ENCODE measurements around the gene CACNA2D1.

GRCh38 chr7:82032901-82033300 lies 410.7 kb downstream of the CACNA2D1 start:
- TF ChIP-seq, protein P1, sequence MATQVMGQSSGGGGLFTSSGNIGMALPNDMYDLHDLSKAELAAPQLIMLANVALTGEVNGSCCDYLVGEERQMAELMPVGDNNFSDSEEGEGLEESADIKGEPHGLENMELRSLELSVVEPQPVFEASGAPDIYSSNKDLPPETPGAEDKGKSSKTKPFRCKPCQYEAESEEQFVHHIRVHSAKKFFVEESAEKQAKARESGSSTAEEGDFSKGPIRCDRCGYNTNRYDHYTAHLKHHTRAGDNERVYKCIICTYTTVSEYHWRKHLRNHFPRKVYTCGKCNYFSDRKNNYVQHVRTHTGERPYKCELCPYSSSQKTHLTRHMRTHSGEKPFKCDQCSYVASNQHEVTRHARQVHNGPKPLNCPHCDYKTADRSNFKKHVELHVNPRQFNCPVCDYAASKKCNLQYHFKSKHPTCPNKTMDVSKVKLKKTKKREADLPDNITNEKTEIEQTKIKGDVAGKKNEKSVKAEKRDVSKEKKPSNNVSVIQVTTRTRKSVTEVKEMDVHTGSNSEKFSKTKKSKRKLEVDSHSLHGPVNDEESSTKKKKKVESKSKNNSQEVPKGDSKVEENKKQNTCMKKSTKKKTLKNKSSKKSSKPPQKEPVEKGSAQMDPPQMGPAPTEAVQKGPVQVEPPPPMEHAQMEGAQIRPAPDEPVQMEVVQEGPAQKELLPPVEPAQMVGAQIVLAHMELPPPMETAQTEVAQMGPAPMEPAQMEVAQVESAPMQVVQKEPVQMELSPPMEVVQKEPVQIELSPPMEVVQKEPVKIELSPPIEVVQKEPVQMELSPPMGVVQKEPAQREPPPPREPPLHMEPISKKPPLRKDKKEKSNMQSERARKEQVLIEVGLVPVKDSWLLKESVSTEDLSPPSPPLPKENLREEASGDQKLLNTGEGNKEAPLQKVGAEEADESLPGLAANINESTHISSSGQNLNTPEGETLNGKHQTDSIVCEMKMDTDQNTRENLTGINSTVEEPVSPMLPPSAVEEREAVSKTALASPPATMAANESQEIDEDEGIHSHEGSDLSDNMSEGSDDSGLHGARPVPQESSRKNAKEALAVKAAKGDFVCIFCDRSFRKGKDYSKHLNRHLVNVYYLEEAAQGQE (IDR thresholded peaks at IDR 0.05; ENCODE audit: insufficient read depth in 1 of 2, low read depth in 2 of 2, low read length in 2 of 2) = no peak
- TF ChIP-seq POLR2AphosphoS5 (IDR thresholded peaks at IDR 0.05; ENCODE audit: low read depth, low read length) = no peak
